HG03175 (cell line): Measurements from ENCODE around the gene RBKS.

ENCODE experiments used
- ATAC-seq: cut with Tn5 transposase; IDR thresholded peaks from one replicate; pipeline ENCODE4 v1.9.1; 2021; ENCODE audit warnings: mild to moderate bottlenecking, moderate library complexity; ENCODE audit not compliant: unreplicated experiment

Gene RBKS

GRCh38 chr2:27890146-27890923 is at the start of gene RBKS, which contains the start of gene BABAM2:
Gene RBKS (minus strand): TSS chr2:27890387. CDS start chr2:27890345, 42 bp downstream.
Gene BABAM2 (plus strand): TSS chr2:27890729. CDS start chr2:27894557, 3,828 bp downstream.
- peak; percentile 84 for ATAC-seq

- no peak for ATAC-seq
Observed at GRCh38 chr2:27935026-27935425, 44.8 kb upstream of the RBKS start.

- no peak for ATAC-seq
Observed at GRCh38 chr2:27932396-27932795, 42.2 kb upstream of the RBKS start.

- ATAC-seq = no peak
Observed at GRCh38 chr2:27931361-27931950, 41.3 kb upstream of the RBKS start.

DNA sequence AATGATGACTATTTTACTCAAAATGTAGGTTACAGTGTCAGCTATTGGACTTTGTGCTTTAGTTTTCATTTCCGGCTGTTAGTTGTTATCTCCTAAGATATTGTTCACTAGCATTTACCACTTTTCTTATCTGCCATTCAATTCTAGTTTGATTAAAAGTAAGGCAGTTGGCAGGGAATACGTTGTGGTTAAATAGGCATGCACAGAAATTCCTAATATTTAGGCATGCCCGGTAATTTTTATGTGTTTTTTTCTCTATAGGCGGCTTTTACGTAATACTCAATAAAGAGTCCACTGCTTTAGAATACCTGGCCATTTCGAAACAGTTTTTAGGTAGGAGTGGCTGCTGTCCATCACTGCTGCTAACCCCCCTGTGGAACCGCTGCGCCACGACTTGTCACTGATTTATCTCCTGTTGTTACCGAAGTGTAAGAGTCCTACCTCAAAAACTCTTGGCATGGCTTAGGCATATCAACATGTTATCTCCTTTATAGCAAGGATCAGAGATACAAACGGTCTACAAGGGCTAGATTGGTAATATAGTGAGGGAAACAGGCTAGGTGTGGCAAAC is 39.8 kb upstream of the RBKS start:
- ATAC-seq = no peak

DNA sequence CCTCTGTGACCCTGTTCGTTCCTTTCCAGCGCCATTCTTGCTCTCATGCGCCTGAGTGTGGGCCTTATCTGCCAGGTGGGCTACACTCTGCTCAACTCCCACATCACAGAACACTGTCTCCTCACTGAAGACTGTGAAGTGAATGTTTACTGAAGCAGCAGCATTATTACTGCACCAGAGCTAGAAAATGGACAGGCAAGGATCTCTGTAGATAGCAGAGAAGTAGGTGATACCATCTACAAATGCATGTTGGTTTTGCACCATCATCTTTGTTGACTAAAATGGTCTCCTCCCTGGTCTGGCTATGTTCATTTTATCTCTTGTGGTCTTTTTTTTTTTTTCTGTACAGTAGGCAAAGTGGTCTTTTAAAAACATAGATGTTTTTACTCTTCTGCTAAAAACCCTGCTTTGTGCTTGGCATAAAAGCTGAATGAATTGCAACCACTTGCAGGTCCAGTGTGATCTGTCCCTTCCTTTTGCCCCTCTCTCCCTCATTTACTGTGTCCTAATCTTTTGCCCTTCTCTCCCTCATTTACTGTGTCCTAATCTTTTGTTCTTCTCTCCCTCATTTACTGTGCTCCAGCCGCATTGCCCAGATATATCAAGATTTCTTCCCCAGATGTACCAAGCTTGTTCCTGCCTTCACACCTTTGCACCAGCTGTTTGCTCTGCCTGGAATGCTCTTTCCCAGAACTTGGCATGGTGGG is 35.7 kb upstream of the RBKS start:
- ATAC-seq = no peak

- no peak for ATAC-seq
Observed at GRCh38 chr2:27922842-27923241, 32.7 kb upstream of the RBKS start.

GRCh38 chr2:27921880-27922547 is 31.8 kb upstream of the RBKS start:
- ATAC-seq = no peak

DNA sequence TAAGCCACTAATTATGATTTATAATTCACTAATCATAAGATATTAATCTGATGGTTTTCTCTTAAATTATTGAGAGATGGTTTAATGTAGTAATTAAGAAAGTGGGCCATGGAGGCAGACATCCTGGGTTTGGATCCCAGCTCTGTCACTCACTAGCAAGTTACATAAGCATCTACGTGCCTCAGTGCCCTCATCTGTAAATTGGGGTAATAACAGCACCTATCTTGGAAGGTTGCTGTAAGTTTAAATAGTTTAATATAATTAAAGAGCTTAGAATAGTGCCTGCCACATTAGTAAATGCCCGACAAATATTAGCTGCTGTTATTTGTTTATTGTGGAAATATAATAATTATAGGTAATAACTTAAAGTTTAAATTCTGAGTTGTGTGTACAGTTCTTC is 31.2 kb upstream of the RBKS start:
- no peak for ATAC-seq

DNA sequence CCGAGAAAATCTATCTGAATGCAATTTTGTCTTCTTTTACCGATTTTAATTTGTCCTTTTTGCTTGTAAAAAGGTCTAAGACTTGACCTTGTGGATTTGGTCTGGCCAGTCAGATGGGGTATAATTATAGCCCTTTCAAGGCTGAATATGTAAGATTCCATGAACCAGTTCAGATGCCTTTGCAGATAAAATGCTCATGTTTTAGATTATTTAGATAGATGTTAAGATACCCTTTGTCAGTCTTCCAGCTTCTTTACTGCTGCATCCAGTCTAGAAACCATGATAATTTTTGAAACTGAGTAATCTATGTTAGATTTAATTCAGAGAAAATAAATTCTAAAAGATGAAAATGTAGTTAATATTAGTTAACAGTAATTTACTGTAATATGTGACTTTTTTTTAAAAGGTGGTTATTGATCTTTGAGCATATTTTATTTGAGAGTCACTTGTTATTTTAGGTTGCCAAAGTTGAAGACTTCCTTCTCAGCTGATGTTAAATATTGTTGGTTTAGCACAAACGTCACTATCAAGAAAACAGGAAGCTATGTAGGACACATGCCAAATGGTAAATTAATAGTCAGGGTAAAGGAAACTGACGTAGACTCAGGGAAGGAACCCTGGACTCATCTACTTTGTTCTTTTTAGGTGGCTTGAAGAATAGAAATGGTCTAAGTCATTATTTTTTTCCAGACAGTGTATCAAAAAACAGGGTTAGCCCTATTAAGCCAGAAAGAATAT is 30.1 kb upstream of the RBKS start:
- ATAC-seq = no peak

GRCh38 chr2:27916293-27916995 is 26.3 kb upstream of the RBKS start:
- no peak for ATAC-seq

DNA sequence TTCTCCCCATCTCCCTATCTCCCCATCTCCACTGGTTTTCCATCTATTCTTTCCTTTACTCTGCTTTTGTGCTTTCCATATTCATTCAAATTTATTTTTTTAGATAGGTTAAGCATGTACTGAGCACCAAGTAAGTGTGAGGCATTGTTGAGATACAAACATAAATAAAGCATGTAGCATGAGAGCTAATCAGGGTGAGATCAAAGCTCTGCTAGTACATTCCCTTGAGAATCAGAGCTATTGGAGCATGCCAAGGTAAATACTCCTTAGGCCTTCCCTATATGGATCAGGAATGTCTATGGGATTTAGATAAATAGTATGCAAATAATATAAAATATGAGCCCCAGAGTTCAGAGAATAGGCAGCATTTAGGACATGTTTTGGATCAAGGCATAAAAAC is 25.7 kb upstream of the RBKS start:
- ATAC-seq = no peak

DNA sequence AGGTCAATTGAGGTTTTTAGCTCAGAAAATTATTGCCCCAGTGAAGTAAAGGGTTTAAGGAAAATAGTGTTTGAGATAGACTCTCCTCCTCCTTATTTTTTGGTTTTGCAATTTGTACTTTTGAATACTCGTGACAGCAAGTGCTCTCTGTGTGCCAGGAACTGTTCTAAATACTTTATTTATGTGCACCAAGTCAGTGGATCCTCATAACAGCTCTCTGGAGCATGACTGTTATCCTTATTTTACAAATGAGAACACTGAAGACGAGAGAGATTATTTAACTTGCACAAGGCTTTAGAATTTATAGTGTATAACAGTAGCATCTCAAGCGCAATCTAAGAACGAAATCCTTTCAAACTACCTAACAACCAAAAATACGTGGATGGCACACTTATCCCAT is 25.0 kb upstream of the RBKS start:
- no peak for ATAC-seq

DNA sequence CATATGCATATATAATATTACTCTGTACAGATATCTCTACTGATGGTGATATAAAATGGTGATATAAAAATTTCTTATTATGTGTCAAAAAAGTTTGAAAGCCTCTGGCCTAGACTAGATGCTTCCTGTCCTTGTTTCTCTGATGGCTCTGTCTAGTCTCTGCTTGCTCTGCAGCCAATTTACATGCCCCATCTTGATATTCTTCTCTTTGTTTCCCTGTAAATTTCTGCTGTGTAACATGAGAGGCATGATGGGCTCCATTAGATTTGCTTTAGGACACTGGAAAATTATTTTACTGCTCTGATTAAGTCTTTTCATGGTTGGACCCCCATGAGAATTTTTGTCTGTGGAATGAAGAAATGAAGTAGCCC is 24.6 kb upstream of the RBKS start:
- no peak for ATAC-seq

GRCh38 chr2:27914041-27914804 is 24.0 kb upstream of the RBKS start:
- no peak for ATAC-seq

GRCh38 chr2:27912512-27912911 is 22.3 kb upstream of the RBKS start:
- ATAC-seq = no peak

DNA sequence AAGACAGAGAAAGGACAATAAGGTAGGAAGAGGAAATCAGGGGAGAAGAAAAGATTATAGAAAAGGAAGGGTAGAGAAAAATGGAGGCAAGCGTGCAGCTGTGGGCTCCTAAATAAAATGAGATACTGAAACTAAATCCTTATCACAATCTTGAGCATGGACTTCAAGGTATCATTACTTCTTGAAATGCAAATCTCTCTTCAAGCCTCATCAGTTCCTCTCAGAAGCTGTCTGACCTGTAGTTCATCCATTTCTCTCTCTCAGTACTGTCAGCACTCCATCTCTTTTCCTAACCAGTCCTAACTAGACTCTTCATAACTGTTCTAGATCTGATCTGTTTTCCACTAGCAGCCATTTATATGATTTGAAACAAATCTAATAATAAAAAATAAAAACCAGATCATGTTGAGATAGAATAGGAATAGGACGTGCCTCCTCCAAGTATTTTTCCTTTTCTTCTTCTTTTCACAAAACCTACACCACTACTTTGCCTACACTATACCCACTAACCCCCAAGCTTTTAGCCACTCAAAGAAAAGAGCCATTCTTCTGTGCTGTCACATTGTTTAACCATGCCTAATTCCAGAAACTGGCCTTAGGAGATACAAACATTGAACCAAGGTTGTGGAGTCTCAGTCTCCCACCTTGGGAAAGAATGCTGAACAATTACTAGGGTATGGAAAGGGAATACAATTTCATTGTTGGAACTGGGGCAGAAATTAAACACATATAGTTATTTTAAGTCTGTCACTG is 21.4 kb upstream of the RBKS start:
- ATAC-seq = no peak

DNA sequence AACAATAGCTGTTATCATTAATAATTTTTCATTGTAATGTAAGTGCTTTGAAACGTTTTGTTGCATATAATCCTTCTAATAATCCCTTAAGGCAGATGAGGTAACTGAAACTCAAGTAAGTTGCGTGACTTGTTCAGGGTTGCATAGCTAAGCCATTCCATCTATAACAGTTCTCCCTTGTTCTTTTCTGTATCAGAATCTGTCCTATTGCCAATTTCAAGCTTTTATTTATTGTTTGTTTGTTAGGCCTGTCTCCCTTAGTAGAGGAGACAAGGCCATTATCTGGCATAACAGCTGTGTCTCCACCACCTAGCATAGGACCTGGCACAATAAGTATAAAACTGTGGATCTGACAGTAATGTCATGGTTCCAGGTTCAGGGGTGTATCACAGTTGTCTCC is 19.7 kb upstream of the RBKS start:
- ATAC-seq = no peak
